ENCODE measurements around the gene RANBP3.

DNA sequence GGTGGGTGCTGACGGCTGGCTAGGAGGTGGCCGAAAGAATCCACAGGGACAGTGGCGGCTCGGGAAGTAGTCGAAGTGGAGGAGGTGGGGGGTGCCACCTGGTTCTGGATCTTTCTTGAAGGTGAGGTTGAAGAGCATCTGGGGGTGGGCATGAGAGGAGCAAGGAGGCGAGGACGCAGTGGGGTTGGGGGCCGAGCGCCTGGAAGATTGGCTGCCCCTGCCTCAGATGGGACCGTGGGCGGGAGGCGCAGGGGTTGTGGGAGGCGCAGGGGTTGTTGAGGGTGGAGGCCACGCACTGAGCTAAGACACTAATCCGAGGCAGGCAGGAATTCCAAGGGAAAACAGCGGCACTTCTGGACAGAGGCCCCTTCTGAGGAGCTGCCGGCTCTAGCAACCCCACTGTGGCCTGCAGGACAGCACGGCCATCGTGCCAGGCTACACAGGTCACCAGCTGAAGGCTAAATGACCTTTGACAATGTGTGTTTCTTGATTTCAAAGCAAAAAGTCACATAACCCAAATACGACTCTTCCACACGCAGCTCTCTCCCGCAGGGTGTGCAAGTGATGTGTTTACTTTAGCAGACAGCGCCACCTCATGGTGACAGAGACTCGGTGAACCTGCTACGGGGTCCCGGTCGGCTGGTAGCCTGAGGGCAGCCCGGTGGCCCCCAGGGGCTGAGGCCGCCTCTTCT is 44.1 kb upstream of the RANBP3 start:
- TF ChIP-seq, protein P1, sequence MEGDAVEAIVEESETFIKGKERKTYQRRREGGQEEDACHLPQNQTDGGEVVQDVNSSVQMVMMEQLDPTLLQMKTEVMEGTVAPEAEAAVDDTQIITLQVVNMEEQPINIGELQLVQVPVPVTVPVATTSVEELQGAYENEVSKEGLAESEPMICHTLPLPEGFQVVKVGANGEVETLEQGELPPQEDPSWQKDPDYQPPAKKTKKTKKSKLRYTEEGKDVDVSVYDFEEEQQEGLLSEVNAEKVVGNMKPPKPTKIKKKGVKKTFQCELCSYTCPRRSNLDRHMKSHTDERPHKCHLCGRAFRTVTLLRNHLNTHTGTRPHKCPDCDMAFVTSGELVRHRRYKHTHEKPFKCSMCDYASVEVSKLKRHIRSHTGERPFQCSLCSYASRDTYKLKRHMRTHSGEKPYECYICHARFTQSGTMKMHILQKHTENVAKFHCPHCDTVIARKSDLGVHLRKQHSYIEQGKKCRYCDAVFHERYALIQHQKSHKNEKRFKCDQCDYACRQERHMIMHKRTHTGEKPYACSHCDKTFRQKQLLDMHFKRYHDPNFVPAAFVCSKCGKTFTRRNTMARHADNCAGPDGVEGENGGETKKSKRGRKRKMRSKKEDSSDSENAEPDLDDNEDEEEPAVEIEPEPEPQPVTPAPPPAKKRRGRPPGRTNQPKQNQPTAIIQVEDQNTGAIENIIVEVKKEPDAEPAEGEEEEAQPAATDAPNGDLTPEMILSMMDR (IDR thresholded peaks at IDR 0.05) = peak; percentile 51 to 87 (median 84)
- no peak for TF ChIP-seq POLR2A (IDR thresholded peaks at IDR 0.05)

Data from thyroid gland (tissue), 4 donors.